HK-2 (cell line): ENCODE data around the gene C1orf198.

Experiments
- DNase-seq: peaks from one replicate; pipeline ENCODE4 v3.0.0-alpha.2; 2018; ENCODE audit not compliant: unreplicated experiment

Gene C1orf198

DNA sequence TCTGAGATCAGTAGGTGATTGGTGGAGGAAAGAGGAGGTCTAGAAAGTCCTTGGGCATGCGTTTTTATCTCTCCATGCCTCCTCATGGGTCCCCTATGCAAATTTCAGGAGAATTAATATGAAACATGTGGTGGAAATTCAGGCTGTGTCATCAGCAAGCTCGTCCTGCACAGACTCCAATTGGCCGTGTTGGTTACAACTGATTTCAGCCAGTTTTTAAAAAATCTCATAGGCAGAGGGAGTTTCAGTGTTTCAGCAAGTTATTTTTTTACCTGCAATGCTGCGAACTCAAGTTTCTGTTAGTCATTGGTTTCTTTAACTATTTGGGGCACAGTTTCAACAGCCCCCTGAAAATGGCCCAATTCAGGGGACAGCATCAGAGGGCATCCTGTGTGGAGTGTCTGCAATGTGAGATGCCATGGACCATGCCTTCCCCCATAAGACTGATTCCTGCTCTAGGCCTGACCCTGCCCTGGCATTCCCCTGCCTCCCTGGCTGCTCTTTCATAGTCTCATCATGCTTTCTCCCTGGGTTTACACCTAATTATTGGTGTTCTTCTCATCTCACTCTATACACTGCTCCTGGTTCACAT lies 59.9 kb downstream of the C1orf198 start:
- no peak for DNase-seq

DNA sequence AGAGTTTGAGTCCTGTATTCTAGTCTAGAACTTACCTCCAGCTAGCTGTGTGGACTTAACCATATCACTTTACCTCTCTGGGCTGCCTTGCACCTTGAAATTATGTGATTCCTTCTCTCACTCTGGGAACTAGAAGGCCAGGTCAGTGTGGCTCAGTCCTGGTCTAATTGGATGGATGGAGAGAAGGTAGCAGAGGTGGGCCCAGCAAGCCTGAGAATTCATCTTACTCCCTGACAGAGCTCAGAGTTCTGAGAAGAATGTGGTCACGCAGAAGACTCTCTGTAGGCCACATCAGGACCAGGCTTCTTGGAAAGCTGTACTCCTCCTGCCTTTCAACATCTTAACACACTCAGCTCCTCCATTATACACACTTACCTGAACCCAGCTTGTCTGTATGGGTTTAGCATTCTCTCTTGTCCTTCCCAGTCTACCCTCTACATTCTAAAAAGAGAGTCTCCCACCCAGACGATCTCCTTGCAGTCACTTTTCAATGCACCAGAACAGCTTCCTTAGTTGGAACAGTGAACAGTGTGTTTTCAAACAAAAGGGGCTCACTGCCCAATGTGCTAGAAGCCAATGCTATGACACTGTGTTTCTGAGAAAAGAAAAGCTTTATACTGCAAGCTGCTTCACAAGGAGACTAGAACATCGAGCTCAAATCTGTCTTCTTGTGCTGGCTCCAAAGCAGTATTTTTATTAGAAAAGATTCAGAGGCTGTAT lies 60.6 kb downstream of the C1orf198 start:
- DNase-seq: no peak

DNA sequence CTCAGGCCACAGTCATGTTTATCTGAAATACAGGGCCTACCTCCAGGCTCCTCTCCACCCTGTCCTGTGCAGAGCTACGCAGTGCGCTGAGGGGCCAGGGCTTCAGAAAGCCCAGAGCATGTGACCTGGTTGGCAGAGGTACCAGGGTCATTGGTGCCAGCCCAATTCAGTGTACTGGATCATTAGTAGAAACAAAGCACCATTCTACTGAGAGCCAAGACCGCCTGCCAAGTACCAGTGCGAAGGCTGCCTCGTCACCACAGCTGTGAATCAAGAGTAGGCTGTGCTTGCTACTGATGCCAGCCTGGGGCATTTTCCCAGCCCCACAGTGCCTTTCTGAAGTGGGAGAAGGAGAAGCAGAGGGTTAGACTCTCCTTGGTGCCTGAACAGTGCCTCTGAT lies 61.3 kb downstream of the C1orf198 start:
- no peak for DNase-seq

DNA sequence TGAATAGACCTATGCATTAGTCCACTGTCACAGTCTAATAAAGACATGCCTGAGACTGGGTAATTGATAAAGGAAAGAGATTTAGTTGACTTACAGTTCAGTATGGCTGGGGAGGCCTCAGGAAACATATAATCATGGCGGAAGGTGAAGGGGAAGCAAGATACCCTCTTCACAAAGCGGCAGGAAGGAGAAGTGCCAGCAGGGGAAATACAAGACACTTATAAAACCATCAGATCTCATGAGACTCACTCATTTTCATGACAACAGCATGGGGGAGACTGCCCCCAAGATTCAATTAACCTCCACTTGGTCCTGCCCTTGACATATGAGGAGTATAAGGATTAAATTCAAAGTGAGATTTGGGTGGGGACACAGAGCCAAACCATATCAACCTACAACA lies 61.8 kb downstream of the C1orf198 start:
- no peak for DNase-seq

DNA sequence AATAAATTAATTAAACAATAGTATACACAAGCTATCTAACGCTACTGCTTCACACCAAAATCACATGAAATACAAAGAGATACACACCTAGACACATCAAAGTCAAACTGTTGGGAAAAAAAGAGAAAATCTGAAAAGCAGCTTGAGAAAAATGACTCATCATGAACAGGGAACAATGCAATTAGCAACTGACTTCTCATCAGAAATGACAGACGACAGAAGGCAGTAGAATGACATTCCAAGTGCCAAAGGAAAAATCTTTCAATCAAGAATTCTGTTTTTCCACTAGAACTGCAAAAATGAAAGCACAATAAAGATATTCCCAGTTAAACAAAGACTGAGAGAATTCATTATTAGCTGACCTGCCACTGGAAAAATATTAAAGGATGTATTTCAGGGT lies 63.9 kb downstream of the C1orf198 start:
- no peak for DNase-seq

DNA sequence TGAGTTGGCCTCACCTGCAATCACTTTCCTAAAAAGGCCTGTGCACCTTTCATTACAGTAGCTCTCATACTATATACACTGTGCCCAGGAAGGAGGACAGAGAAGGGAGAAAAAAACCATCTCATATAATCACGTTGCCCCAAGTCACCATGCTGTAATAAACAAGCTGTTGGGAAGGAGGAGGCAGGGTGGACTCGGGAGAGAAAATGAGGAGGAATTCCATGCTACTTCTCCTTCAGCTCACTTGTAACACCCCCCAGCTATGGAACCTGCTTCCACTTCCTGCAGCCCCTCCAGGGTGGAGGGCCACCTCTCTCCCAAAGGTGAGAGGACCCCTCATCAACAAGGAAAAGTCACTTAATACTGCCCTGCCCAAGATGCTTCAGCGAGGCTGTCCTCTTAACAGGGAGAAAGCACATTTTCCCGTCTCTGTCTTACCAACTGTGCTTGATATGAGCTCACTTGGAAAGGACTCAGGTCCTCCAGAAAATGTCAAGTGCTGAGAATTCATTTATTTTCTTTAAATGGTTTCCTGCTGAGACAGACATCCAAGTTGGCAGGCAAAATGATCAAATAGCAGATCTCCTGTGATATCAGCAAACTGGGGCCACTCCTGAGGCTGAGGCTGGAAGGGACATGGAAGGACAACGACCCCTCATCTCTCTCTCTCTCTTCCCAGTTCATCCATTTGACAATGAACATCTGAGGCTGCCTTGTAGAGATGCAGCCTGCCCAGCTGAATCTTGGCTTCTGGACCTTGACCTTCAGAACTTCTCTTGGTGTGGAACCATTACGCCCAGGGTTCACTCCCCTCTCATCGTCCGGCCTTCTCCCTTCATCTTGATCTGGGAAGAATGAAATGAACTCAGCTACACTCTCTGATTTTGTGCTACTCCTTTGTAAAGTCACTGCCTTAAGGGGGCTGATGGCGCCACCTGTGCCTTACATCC lies 67.2 kb downstream of the C1orf198 start:
- DNase-seq: no peak

DNA sequence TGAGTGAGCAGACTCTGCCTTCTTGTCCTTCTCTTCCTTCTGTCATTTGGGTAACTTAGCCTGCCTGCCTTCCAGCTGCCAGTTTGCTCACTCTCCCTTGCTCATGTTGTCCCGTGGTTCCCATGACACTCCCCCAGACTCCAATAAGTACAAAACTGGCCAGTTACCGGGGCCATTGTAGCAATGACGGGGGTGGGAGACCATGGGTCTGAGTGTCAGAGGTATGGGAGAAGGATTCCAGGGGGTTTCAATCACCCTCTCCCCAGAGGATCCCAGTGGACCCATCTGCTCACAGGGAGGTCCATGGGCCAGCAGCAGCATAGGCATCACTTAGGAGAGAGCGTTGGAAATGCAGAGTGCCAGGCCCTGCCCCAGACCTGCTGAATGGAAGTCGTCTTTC lies 69.8 kb downstream of the C1orf198 start:
- DNase-seq: no peak

DNA sequence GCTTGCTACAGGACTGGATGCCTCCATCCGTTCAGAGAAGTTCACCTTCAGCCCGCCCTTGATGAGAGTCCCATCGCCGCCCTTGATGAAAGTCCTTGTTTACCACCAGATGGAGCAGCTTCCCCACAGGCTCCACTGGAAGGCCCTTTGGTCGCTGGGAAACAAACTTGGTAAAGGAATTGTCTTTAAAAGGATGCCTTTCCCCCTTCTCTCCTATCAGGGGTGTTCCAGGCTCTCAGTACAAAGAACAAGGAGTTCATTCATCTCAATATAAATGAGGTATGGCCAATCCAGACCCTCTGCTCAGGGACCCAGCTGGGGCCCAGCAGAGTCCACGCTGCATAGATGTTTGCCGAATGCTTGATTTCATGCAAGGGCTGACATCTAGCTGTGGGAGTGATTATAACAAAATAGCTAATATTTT lies 70.4 kb downstream of the C1orf198 start:
- peak; percentile 53 for DNase-seq

DNA sequence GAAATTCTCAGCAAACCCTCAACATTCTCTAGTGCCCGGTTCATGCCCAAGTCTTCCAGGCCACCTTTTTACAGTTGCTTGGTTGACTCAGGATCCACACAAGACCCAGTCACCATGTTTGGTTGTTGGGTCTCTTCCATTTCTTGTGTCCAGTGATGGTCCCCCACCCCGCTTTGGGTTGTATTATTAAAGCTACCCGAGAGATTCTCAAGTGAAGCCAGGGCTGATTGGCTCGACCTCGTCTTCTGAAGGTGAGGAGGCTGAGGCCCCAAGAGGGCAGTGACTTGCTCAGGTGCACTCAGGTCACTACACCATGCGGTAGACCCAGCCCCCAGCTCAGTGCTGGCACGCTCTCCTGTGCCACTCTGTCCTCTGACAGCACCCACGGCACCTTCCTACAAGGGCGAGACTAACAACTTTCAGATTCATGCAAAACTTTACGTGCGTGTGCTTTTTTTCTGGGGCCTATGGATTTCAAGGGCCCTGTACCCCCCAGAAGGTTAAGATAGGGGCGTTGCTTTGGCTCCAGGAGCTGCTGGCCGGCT lies 70.9 kb downstream of the C1orf198 start:
- DNase-seq: no peak

DNA sequence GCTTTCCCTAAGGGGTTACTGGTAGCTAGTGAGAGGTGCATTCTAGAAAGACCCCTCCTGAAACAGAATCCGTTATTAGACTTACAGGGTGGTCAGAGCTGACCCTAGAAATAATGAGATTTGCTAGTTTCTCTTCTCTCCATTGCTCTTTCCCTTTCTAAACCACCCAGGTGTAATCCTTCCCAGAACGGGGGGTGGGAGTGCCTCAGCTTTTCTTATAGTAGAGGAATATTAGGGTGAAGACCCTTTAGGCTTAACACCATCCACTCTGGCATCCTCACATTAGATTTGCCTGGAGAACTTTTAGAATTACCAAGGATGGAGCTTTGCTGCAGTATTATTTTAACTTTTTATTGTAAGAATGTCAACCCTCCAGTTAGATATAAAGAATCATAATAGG lies 71.7 kb downstream of the C1orf198 start:
- no peak for DNase-seq

DNA sequence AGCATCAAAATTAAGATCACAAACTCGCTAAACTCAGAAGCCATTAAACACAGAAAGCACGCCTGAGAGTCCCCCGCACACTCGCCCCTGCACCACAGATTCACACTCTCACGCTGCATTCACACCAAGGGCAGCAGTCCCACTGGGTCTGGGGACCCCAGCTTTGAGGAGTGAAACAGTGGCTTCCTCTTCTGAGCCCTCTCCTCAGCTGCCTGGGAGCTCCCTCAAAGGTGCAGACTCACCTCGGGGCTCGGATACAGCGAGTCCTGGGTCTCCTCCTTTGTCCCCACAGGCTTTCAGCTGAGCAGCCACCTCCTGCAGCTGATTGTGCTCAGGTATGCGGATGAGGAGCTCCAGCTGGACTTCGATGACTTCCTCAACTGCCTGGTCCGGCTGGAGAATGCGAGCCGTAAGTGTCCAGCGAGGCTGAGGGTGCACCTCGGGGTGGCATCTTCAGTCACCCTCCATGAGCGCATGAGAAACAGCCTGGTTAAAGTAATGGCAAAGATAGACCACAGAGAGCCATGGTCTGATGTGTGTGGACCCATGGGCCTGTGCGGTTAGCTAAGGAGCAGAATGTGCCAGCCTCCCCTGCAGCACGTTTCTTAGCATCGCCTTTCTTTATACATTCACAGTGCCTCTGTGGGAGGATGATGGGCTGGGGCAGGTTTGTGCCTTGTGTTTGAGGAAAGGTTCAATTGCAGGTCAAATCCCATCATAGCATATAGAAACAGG lies 73.3 kb downstream of the C1orf198 start:
- DNase-seq: no peak

DNA sequence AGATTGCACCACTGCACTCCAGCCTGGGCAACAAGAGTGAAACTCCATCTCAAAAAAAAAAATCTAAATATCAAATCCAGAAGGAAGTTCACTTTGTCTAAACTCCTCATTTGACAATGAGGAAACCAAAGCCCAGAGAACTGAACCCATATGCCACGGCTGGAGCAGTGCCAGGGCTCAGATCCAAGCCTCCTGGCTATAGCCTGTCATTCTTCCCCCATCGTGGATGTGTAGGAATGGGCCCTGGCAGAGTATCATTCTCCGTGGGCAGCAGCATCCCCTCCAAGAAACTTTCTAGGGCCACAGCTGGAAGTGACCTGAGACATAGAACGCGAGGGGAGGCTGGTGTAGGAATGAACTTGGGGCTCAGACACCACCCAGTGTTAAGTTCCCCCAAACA lies 73.9 kb downstream of the C1orf198 start:
- no peak for DNase-seq

DNA sequence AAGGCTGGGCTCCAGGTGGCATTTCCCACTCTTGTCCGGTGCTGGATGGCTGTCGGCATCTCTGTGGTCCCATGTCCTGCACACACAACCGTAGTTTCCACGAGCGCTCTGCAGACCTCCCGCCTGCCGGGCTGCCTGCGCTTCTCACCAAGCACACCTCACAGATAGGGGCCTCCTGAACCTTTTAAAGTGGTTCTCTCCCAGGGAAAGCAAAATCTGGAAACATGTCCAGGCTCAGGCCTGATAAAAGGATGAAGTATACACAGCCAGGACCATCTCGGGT lies 74.9 kb downstream of the C1orf198 start:
- no peak for DNase-seq

DNA sequence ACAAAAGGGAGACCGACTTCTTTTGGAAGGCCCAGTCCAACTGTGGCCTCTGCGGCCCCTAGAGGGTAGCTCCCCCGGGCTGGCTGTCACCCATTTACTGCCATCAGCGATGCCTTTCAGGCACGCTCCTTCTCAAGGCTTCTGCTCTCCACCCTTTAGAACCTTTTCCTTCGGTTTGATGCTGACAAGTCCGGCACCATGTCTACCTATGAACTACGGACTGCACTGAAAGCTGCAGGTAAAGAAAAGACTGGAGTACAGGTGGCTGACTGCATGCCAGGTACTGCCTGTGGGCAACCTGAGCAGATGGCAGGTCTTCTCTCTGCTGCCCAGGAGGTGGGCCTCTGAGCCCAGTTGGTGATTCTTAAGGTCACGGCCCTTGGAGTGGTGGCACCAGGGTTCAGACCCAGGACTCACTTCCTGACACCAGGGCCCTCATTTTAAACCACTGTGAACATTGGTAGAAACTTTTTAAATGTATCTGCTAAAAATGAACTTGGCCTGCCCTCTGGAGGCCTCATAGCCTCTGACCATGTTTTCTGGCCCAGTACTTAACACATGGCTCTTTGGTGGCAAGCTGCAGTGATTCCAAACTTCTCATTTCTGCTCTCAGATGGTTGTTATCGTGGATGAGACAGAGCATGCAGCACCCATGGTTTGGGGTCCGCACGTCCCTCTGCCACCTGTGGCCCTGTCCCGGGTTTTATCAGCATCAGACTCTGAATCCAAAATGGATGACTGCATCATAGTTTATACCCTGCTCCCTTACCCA lies 75.4 kb downstream of the C1orf198 start:
- DNase-seq: no peak

DNA sequence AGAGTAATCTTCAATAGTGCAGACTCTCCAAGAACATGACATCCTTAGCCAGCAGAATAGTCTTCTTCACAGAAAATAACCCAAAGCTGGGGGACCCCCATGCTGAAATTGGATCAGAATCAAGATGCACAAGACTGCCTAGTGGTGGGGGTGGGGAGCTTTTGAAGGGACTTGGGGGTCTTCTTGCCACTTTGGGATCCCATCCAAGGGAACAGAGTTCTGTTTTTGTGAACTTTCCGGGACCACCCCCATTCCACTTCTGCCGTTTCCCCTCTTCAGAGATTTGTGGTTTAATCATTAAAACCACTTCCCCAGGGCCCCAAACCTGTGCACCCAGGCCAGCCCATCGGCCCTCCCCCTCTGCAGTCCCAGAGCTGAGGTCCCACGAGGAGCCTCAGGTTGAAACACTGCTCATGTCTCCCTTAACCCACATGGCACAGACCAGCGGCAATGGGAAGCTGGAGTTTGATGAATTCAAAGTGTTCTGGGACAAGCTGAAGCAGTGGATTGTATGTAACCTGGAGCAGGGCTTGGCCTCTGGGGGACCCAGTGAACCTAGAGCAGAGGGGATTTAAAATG lies 76.2 kb downstream of the C1orf198 start:
- DNase-seq: no peak

DNA sequence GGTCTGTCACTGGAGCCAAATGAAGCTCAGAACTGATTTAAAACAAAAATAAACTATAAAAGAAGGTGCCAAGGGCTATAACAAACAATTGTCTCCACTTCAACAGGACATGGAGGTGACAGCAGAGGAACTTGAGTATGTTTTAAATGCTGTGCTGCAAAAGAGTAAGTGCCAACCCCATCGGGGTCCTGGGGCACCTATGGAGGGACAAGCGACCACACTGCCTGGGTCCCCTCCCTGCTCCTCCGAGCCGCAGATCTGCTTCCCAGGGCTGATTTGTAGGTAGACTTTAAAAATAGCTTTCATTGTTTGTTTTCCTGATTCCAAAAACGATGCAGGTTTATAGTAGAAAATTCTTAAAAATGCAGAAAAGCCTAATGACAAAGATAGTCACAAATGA lies 78.3 kb downstream of the C1orf198 start:
- no peak for DNase-seq

DNA sequence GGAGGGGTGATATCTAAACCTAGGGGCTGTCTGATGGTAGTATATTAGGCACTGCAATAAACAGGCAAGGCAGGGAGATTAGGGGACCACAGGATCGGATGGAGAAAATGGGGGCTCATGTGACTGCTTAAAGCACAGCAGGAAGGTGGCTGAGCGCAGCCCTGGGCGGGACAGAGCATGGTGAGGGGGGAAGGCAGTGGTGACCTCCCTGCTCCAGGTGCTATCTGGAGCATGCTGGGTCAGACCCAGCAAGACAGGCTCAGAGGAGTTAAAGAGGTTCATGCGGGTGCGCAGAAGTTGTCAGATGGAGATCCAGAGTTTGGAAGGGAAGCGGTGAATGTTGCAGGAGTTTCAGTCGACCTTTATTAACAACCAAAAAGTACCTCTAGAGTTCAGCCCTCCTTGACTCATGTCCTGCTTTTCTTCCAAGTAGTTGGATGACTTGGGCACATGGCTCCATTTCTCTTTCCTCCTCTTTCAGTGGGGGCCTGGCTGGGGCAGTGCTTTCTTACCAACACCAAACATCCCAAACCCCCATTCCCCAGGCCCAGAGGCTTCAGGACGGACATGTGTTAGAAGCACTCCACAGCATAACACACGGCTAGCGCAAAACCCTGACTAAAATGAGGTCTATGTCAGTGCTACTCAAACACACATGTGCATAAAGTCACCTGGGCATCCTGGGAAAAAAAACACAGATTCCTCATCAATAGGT lies 79.6 kb downstream of the C1orf198 start:
- no peak for DNase-seq

DNA sequence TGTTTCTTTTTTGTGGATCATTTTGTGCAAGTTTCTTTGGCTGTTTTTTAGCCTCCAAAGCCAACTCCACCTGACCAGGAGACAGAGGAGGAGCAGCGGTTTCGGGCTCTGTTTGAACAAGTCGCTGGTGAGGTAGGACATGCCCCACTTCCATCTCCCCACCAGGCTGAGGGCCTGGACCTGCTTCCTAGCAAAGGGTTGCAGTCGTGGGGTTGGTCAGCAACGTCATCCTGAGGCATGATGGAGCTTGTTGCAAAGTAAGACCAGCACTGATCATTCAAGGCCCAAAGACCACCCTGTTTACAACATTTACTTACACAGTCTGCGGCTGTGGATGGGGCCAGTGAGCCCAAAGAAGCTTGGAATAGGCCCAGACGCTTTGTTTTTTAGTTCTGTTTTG lies 80.8 kb downstream of the C1orf198 start:
- no peak for DNase-seq
